Left kidney (tissue), 2 donors: Measurements from ENCODE around the gene CAMKMT. TPM values are rescaled to one million over a fixed set of nuclear protein-coding genes. Genes with fewer than 3 reads are reported as not detected.

ENCODE experiments used
- DNase-seq: peaks from one replicate; pipeline ENCODE4 v3.0.0-alpha.2; 2013
- polyA plus RNA-seq: library from polyadenylated mRNA; unstranded; fragments of 120-200 nt; gene quantifications from one replicate; pipeline ENCODE4 v1.2.1, GENCODE V29; 2013; ENCODE audit not compliant: insufficient read length

CAMKMT gene
- polyA plus RNA-seq, 1 donor, result 16.0 TPM

GRCh38 chr2:44744961-44745892 is 383.5 kb downstream of the CAMKMT start:
- no peak for DNase-seq

GRCh38 chr2:44745922-44746766 is 384.4 kb downstream of the CAMKMT start:
- DNase-seq, result no peak

- no peak for DNase-seq
Observed at GRCh38 chr2:44746856-44747615, 385.3 kb downstream of the CAMKMT start.

GRCh38 chr2:44747794-44748193 is 386.0 kb downstream of the CAMKMT start:
- DNase-seq, result no peak

- DNase-seq, result no peak
Observed at GRCh38 chr2:44751754-44752479, 390.2 kb downstream of the CAMKMT start.

- no peak for DNase-seq
Observed at GRCh38 chr2:44752761-44753160, 391.0 kb downstream of the CAMKMT start.

- DNase-seq, result no peak
Observed at GRCh38 chr2:44753552-44754285, 392.0 kb downstream of the CAMKMT start.

- no peak for DNase-seq
Observed at GRCh38 chr2:44758591-44758990, 396.8 kb downstream of the CAMKMT start.

GRCh38 chr2:44759823-44760222 is 398.1 kb downstream of the CAMKMT start:
- no peak for DNase-seq

GRCh38 chr2:44763275-44763782 is 401.6 kb downstream of the CAMKMT start:
- no peak for DNase-seq

GRCh38 chr2:44766220-44766619 is 404.5 kb downstream of the CAMKMT start:
- DNase-seq, result no peak

- DNase-seq, result no peak
Observed at GRCh38 chr2:44766777-44767176, 405.0 kb downstream of the CAMKMT start.

- no peak for DNase-seq
Observed at GRCh38 chr2:44767691-44768090, 405.9 kb downstream of the CAMKMT start.

- no peak for DNase-seq
Observed at GRCh38 chr2:44768438-44769236, 406.9 kb downstream of the CAMKMT start.

- DNase-seq, result no peak
Observed at GRCh38 chr2:44769349-44770011, 407.7 kb downstream of the CAMKMT start.

GRCh38 chr2:44770221-44771195 is 408.8 kb downstream of the CAMKMT start:
- DNase-seq, result no peak

GRCh38 chr2:44771522-44771921 is 409.8 kb downstream of the CAMKMT start:
- no peak for DNase-seq

- DNase-seq, result no peak
Observed at GRCh38 chr2:44772131-44772530, 410.4 kb downstream of the CAMKMT start.
